ENCODE measurements around the gene TNFRSF8. TPM values are rescaled to one million over a fixed set of nuclear protein-coding genes. Genes with fewer than 3 reads are reported as not detected.

Gene TNFRSF8
- total and polyA plus RNA-seq, 9 donors, result 0.17 to 10.9 (median 0.45) TPM

DNA sequence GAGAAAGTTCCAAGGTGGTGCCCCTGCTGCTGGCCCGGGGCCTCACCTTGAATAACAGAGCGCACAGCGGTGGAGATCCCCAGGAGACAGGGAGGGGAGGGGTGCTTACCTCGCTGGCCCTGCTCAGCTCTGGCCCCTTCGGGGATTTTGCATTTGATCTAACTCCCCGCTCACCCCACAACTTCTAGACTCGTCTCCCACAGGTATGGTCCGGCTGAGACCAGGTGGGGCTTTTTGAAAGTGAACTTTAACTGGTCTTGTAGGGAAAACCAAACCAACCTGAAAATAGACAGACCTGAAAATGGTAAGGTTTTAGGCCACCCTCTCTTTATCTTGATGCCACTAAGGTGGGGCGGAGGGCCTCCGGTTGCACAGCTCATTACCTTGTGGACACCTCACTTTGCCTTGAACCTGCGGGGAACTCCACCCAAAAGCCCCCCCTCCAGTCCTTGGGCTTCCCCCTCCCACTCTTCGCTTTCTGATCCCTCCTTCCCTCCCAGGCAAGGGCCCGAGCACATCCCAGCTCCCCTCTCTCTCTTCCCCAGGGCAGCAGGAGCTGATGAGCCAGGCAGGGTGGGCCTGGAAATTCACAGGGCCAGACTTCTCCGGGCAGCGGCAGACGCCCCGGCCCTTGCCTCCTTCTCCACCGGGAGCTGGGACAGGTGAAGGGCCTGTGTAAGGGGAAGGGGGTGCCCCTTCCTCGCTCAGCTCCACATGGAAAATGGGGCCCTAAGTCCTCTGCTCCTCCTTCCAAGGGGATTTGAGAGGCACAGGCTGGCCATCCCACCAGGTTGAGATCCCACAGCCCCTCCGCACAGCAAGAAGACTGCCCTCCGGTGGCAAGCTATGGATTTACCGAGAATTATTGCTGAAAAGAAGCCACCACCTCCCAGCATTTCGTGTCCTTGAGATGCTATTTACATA, 16.1 kb downstream of the TNFRSF8 start:
- intact Hi-C loops (cut with DNase I), result loop anchor here in 1 of 4 donors (10.0 kb wide), 1 partner anchor 64 kb away; the partner anchor contains the start of gene MIIP
- no peak overlapping the region for H3K27ac ChIP-seq
- DNase-seq, result peak; percentile 59 to 66 (median 62)
- H3K4me3 ChIP-seq, result no peak overlapping the region
- TF ChIP-seq CTCF (IDR thresholded peaks at IDR 0.05) (peak; percentile 23 to 52 (median 28)), POLR2A (IDR thresholded peaks at IDR 0.05) (no peak)
- 47 to 54% (median 49%) methylated on average over 23 of the region's 23 CpGs for WGBS, 3 donors
- H3K9me3 ChIP-seq, result no peaks in the 10 kb centered on the region
- H3K36me3 ChIP-seq, result no peaks in the 10 kb centered on the region
- H3K27me3 ChIP-seq, result no peaks in the 10 kb centered on the region
- H3K4me1 ChIP-seq (ENCODE audit: insufficient read depth), result peaks cover 2% of the 10 kb centered on the region

GRCh38 chr1:12080156-12080555, 17.1 kb downstream of the TNFRSF8 start:
- H3K9me3 ChIP-seq, result no peaks in the 10 kb centered on the region
- no peaks in the 10 kb centered on the region for H3K36me3 ChIP-seq
- DNase-seq, result no peak
- TF ChIP-seq POLR2A (IDR thresholded peaks at IDR 0.05) (no peak), CTCF (IDR thresholded peaks at IDR 0.05) (no peak), EP300 (IDR thresholded peaks at IDR 0.05) (no peak)
- no peak overlapping the region for H3K27ac ChIP-seq
- H3K4me1 ChIP-seq (ENCODE audit: insufficient read depth), result peaks cover 2% of the 10 kb centered on the region
- H3K4me3 ChIP-seq, result no peak overlapping the region
- intact Hi-C loops (cut with DNase I), result no loop called here
- 48 to 70% (median 65%) methylated on average over 6 of the region's 6 CpGs for WGBS, 3 donors
- no peaks in the 10 kb centered on the region for H3K27me3 ChIP-seq

DNA sequence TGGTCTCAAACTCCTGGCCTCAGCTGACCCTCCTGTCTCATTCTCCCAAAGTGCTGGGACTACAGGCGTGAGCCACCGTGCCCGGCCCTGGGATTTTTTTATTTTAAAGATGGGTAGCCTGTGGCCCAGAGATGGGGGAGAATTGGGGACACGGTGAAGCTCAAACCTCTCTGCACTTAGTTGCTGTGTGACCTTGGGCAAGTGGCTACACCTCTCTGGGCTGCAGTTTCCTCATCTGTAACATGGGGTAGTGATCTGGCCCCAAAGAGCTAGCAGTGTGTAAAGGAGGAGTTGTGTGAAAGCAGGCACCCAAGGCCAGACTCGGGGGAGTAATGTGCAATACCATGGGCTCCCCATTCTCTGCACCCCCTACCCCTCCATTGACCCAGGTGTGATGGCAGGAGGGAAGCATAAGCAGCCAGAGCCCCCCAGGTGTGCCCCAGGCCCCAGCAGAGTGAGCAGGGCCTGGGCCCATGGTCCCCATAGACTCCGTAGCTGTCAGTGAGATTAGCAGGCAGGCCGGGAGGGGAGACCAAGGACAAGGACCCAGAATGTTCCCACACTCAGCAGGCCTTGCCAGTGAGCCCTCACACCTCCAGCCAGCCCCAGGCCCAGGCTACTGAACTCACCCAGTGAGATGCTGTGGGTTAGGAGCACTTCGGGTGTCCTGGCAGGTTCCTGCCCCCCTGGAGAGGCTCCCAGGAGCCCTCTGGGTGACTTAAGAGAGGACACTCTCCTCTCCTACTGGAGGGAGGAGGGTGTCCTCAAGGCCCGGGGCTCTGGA, 17.9 kb downstream of the TNFRSF8 start:
- Histone ChIP-seq H3K27ac (no peak overlapping the region), H3K4me1 (ENCODE audit: insufficient read depth) (peaks cover 2% of the 10 kb centered on the region), H3K36me3 (no peaks in the 10 kb centered on the region), H3K4me3 (no peak overlapping the region), H3K27me3 (no peaks in the 10 kb centered on the region), H3K9me3 (no peaks in the 10 kb centered on the region)
- DNase-seq, result no peak
- TF ChIP-seq POLR2A (IDR thresholded peaks at IDR 0.05) (no peak), CTCF (IDR thresholded peaks at IDR 0.05) (no peak), EP300 (IDR thresholded peaks at IDR 0.05) (no peak)
- 93 to 96% (median 94%) methylated on average over 9 of the region's 9 CpGs for WGBS, 3 donors
- intact Hi-C loops (cut with DNase I), result no loop called here

DNA sequence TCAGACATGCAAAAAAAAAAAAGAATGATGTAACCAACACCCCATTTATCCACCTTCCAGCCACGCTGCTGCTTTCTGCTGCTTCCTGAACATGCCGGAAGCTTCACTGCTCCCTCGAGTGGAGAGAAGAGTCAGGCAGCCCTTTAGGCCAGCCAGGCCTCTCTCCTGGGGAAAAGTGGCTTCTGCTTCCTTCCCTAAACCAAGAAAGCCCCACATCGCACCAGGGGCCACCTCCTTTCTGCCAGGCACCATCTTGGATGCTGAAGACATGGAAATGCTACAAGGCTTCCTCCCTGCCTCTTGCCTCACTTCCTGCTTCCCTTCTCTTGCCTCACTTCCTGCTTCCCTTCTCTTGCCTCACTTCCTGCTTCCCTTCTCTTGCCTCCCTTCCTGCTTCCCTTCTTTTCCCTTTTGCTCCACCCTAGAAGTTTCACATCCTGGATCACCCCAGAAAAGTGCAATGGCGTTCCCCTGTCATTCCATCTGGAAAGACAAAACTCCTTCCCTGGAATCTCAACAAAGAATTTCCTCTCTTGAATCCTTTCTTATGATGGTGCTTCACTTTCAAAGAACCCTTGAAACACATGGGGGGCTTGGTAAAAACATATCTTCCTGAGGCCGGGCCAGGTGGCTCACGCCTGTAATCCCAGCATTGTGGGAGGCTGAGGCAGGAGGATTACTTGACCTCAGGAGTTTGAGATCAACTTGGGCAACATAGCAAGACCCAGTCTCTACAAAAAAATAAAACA, 18.7 kb downstream of the TNFRSF8 start:
- H3K4me3 ChIP-seq, result no peak overlapping the region
- intact Hi-C loops (cut with DNase I), result no loop called here
- 91 to 93% (median 93%) methylated on average over 7 of the region's 7 CpGs for WGBS, 3 donors

More for the DNA sequence above, 18.7 kb downstream of the TNFRSF8 start:
- Histone ChIP-seq H3K27me3 (no peaks in the 10 kb centered on the region), H3K27ac (no peak overlapping the region), H3K9me3 (no peaks in the 10 kb centered on the region), H3K4me1 (ENCODE audit: insufficient read depth) (no peaks in the 10 kb centered on the region), H3K36me3 (no peaks in the 10 kb centered on the region)
- TF ChIP-seq POLR2A (IDR thresholded peaks at IDR 0.05), result no peak
- no peak for TF ChIP-seq EP300 (IDR thresholded peaks at IDR 0.05)
- no peak for TF ChIP-seq CTCF (IDR thresholded peaks at IDR 0.05)
- no peak for DNase-seq
